Hepatocyte (in vitro differentiated cells): ENCODE results near the gene PROSER1. TPM values are rescaled to one million over a fixed set of nuclear protein-coding genes. Genes with fewer than 3 reads are reported as not detected.

Experiments used
- DNase-seq: peaks from one replicate; pipeline ENCODE4 v3.0.0-alpha.2; 2016; ENCODE audit warnings: low spot score
- H2AFZ ChIP-seq: fragments of 200-600 bp; sonication (generic); 2 replicates; pipeline ENCODE4 v1.6.0; 2016; ENCODE audit warnings: antibody characterized with exemption, mild to moderate bottlenecking
- H3K27ac ChIP-seq: fragments of 200-600 bp; sonication (generic); 2 replicates; pipeline ENCODE4 v1.5.1; 2016; ENCODE audit warnings: mild to moderate bottlenecking
- H3K27me3 ChIP-seq: fragments of 200-600 bp; sonication (generic); 2 replicates; pipeline ENCODE4 v1.6.1; 2016
- H3K36me3 ChIP-seq: fragments of 200-600 bp; sonication (generic); replicated peaks from 2 replicates; pipeline ENCODE4 v1.5.1; 2016; ENCODE audit warnings: low read depth; ENCODE audit not compliant: insufficient read depth
- H3K4me1 ChIP-seq: fragments of 200-600 bp; sonication (generic); 2 replicates; pipeline ENCODE4 v1.5.1; 2016; ENCODE audit warnings: mild to moderate bottlenecking, moderate library complexity; ENCODE audit not compliant: insufficient read depth
- H3K4me2 ChIP-seq: fragments of 200-600 bp; sonication (generic); 2 replicates; pipeline ENCODE4 v1.6.0; 2016
- H3K4me3 ChIP-seq: fragments of 200-600 bp; sonication (generic); 2 replicates; pipeline ENCODE4 v1.5.1; 2016; ENCODE audit warnings: mild to moderate bottlenecking
- H3K79me2 ChIP-seq: fragments of 200-600 bp; sonication (generic); 2 replicates; pipeline ENCODE4 v1.6.0; 2017; ENCODE audit warnings: mild to moderate bottlenecking
- H3K9me2 ChIP-seq: fragments of 200-600 bp; sonication (generic); replicated peaks from 2 replicates; pipeline ENCODE4 v1.6.0; 2017; ENCODE audit warnings: mild to moderate bottlenecking; ENCODE audit not compliant: insufficient read depth
- H3K9me3 ChIP-seq: fragments of 200-600 bp; sonication (generic); 2 replicates; pipeline ENCODE4 v1.5.1; 2016; ENCODE audit warnings: low read depth, mild to moderate bottlenecking
- H4K20me1 ChIP-seq: fragments of 200-600 bp; sonication (generic); 2 replicates; pipeline ENCODE4 v1.6.0; 2016; ENCODE audit warnings: mild to moderate bottlenecking; ENCODE audit not compliant: insufficient read depth, poor library complexity, severe bottlenecking
- CTCF ChIP-seq: fragments of 200-600 bp; sonication (generic); IDR thresholded peaks from 2 replicates; pipeline ENCODE4 v1.5.1; 2016; ENCODE audit warnings: antibody characterized with exemption, mild to moderate bottlenecking; ENCODE audit not compliant: poor library complexity
- EZH2 ChIP-seq: fragments of 200-600 bp; sonication (generic); IDR thresholded peaks from 2 replicates; pipeline ENCODE4 v1.6.1; 2016; ENCODE audit warnings: antibody characterized with exemption, mild to moderate bottlenecking, borderline replicate concordance
- EZH2phosphoT487 ChIP-seq: fragments of 200-600 bp; sonication (generic); IDR thresholded peaks from one replicate; pipeline ENCODE4 v1.6.1; 2018; ENCODE audit warnings: antibody characterized with exemption, mild to moderate bottlenecking, low read depth, moderate library complexity; ENCODE audit not compliant: unreplicated experiment, severe bottlenecking
- WGBS: methylation state at CpG from one replicate; pipeline ENCODE4 v1.1.6; 2016; ENCODE audit warnings: low lambda C conversion rate; ENCODE audit errors: missing lambda C conversion rate; 5-methylcytosine and 5-hydroxymethylcytosine counted together
- polyA plus RNA-seq: library from polyadenylated mRNA; unstranded; fragments of >200 nt; fragmentation: Nextera tagmentation; extraction: Ambion mirVana; gene quantifications from 2 replicates; pipeline ENCODE4 v1.2.1, GENCODE V29; 2016
- total RNA-seq: library from RNA; depleted of rRNA; stranded (reverse); fragments of >200 nt; gene quantifications from 2 replicates; pipeline ENCODE4 v1.2.3, GENCODE V29; 2014

The PROSER1 gene
- total and polyA plus RNA-seq, 2 experiments from 2014 or later = 11.8 to 22.8 TPM

DNA sequence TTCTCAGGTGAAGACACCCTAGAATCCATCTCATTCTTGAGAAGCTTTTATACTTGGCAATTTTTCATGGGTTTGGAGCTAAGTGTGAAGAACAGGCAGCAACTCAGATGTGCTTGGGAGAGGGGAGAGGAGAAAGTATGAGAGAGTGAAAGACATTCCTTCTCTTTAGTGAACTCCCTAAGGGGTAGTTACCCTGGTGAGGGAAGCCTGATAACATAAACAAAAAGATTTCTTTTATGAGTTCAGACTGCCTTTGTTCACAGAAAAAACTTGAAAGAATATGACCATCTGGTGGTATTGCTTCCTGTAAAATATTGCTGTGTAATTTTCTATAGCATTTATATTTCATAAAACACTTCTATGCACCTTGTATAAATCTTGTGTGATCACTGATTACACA, 47.2 kb downstream of the PROSER1 start, which contains the start of gene STOML3:
Gene STOML3 (minus strand): TSS at position 139 of the 400 bp plus-strand sequence. CDS start 110 bp downstream, at position 29.
- Histone ChIP-seq H3K4me3 (no peak within 1 kb of the TSS), H3K27me3 (no peaks in the 10 kb centered on the region), H3K9me2 (no peaks in the 10 kb centered on the region), H3K4me1 (no peaks in the 10 kb centered on the region), H3K4me2 (no peak within 1 kb of the TSS), H3K79me2 (no peaks in the 10 kb centered on the region), H2AFZ (no peak within 1 kb of the TSS), H3K9me3 (no peaks in the 10 kb centered on the region), H4K20me1 (no peaks in the 10 kb centered on the region), H3K27ac (no peak within 1 kb of the TSS), H3K36me3 (no peaks in the 10 kb centered on the region)
- DNase-seq = no peak
- no peak for TF ChIP-seq CTCF
- TF ChIP-seq EZH2phosphoT487 = no peak
- no peak for TF ChIP-seq EZH2

- WGBS = 57% methylated on average over 2 of the region's 2 CpGs
- H2AFZ ChIP-seq = no peak overlapping the region
- TF ChIP-seq CTCF (no peak), EZH2 (no peak)
- no peaks in the 10 kb centered on the region for H4K20me1 ChIP-seq
- no peak for DNase-seq
- H3K79me2 ChIP-seq = no peaks in the 10 kb centered on the region
- H3K27me3 ChIP-seq = no peaks in the 10 kb centered on the region
- H3K9me2 ChIP-seq = no peaks in the 10 kb centered on the region
- no peak overlapping the region for H3K4me3 ChIP-seq
- H3K4me1 ChIP-seq = no peaks in the 10 kb centered on the region
- H3K27ac ChIP-seq = no peak overlapping the region
- no peaks in the 10 kb centered on the region for H3K9me3 ChIP-seq
- H3K36me3 ChIP-seq = no peaks in the 10 kb centered on the region
- no peak overlapping the region for H3K4me2 ChIP-seq
Measured at GRCh38 chr13:38981096-38981495, 56.8 kb downstream of the PROSER1 start.

DNA sequence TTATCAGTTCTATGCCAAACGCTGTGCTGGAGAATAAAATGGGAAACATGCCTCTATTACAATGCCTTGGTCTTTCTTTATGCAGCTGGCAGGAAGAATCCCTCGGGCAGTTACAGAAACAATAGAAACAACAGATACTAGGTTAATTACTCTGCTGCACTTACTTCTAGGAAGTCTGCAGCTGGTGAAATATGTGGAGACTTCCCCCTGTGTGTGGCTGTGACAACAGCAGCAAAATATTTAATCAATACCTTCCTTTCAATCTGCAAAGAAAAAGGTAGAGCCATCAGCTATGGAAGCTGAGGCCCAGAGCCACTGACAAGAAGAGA, 57.2 kb downstream of the PROSER1 start:
- no peaks in the 10 kb centered on the region for H3K79me2 ChIP-seq
- no peaks in the 10 kb centered on the region for H3K27me3 ChIP-seq
- H3K36me3 ChIP-seq = no peaks in the 10 kb centered on the region
- H4K20me1 ChIP-seq = no peaks in the 10 kb centered on the region
- no peak for TF ChIP-seq CTCF
- TF ChIP-seq EZH2phosphoT487 = no peak
- no peak for TF ChIP-seq EZH2
- H2AFZ ChIP-seq = no peak overlapping the region
- no peak for DNase-seq
- no peak overlapping the region for H3K4me2 ChIP-seq
- no peak overlapping the region for H3K27ac ChIP-seq
- WGBS = 40% methylated on average over 2 of the region's 2 CpGs
- H3K9me2 ChIP-seq = no peaks in the 10 kb centered on the region
- H3K9me3 ChIP-seq = no peaks in the 10 kb centered on the region
- H3K4me3 ChIP-seq = no peak overlapping the region
- no peaks in the 10 kb centered on the region for H3K4me1 ChIP-seq
